ENCODE data around the gene FUT1. TPM values are rescaled to one million over a fixed set of nuclear protein-coding genes. Genes with fewer than 3 reads are reported as not detected.

The FUT1 gene
- total and polyA plus RNA-seq, 9 of the 15 experiments (the other 6 are each of a cell fraction or from before 2014, with no cell fraction given) = 2.3 to 18.5 (median 8.8) TPM

DNA sequence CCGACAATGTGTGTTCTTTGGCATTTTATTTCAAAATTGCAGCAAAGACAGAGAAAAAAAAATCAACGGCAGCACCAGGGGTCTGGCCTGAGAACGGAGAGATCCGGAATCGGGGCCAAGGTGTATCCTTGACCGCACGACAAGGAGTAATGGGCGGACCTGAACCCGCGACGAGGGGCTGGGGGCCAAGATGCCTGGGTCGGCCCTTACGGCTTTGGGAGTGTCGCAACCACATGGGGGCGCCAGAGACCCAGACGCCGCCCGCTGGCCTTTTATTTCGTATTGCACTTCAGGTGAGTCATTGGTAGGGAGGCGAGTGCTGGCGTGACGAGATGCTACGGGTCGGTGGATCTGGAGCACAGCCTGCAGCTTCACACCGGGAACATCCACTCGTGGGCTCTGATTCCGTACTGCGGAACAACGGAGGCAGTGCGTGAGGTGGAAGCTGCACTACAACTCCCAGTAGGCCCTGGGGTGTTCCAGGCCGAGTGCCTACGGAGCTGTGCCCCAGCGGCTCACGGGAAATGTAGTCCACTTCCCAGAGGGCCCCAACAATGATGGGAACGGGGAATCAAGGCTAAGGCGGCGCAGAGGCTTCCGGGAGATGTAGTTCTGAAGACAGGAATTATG is 42.7 kb upstream of the FUT1 start (continued):
- TF ChIP-seq RAD51 (IDR thresholded peaks at IDR 0.05; ENCODE audit: borderline replicate concordance, low read depth) (no peak), SIN3B (IDR thresholded peaks at IDR 0.05; ENCODE audit: low read depth) (no peak; the same call in 1 of the 2 replicates), JUN (IDR thresholded peaks at IDR 0.05; ENCODE audit: borderline replicate concordance, low read depth, low read length) (peak; percentile 65; the same call in 1 of the 2 replicates), JUN (CRISPR knock-in tag; IDR thresholded peaks at IDR 0.05; ENCODE audit: borderline replicate concordance) (peak; percentile 61; the same call in 1 of the 2 replicates), ZNF717 (CRISPR knock-in tag; IDR thresholded peaks at IDR 0.05) (no peak), ZNF449 (CRISPR knock-in tag; IDR thresholded peaks at IDR 0.05) (no peak), KDM4B (IDR thresholded peaks at IDR 0.05; ENCODE audit: borderline replicate concordance in 2 of 2, low read depth in 1 of 2) (peak in 1 of 2 experiments; percentile 89; a peak in 1 of 4 replicates), THRA (IDR thresholded peaks at IDR 0.05) (no peak), SETDB1 (IDR thresholded peaks at IDR 0.05; ENCODE audit: low read length) (peak; percentile 21), BMI1 (IDR thresholded peaks at IDR 0.05; ENCODE audit: low read length) (no peak), ZNF764 (CRISPR knock-in tag; IDR thresholded peaks at IDR 0.05; ENCODE audit: low read depth) (no peak), SNIP1 (IDR thresholded peaks at IDR 0.05; ENCODE audit: low read depth) (no peak), POLR2A (conservative IDR thresholded peaks at IDR 0.05) (peak; percentile 60), GTF2A2 (tag; IDR thresholded peaks at IDR 0.05) (no peak), ZSCAN29 (IDR thresholded peaks at IDR 0.05) (no peak), EGR1 (conservative IDR thresholded peaks at IDR 0.05) (no peak), TRIM25 (IDR thresholded peaks at IDR 0.05; ENCODE audit: borderline replicate concordance) (no peak), ATF1 (CRISPR knock-in tag; IDR thresholded peaks at IDR 0.05) (no peak), ATF1 (tag; IDR thresholded peaks at IDR 0.05) (peak; percentile 92), ZNF551 (CRISPR knock-in tag; IDR thresholded peaks at IDR 0.05) (no peak), STAT5B (CRISPR knock-in tag; IDR thresholded peaks at IDR 0.05) (no peak), PTTG1 (tag; IDR thresholded peaks at IDR 0.05; ENCODE audit: low read depth) (no peak), SIX5 (IDR thresholded peaks at IDR 0.05; ENCODE audit: borderline replicate concordance in 1 of 2, insufficient read depth in 1 of 2, low read depth in 1 of 2, low read length in 2 of 2) (peak; percentile 99), ZNF184 (CRISPR knock-in tag; IDR thresholded peaks at IDR 0.05) (no peak), ZNF583 (CRISPR knock-in tag; IDR thresholded peaks at IDR 0.05) (peak; percentile 87), ARHGAP35 (IDR thresholded peaks at IDR 0.05; ENCODE audit: partially characterized antibody) (no peak), FOXA1 (IDR thresholded peaks at IDR 0.05; ENCODE audit: borderline replicate concordance) (no peak)

All from K562 (cell line).